ENCODE measurements around the gene CHD9.
A peak's percentile ranks its signal among the peaks of the same experiment; 100 is the strongest.
"Not testable (repeated sequence)": the region's sequence is repeated elsewhere in the genome, so short reads cannot be mapped to it uniquely, and the experiment has no call there.

CHD9 gene

GRCh38 chr16:53211253-53211652 is 156.5 kb downstream of the CHD9 start:
- no peak for DNase-seq

- no peak for DNase-seq
Observed at GRCh38 chr16:53212893-53213223, 158.1 kb downstream of the CHD9 start.

- no peak for DNase-seq
Observed at GRCh38 chr16:53213542-53213941, 158.8 kb downstream of the CHD9 start.

GRCh38 chr16:53216798-53217197 is 162.0 kb downstream of the CHD9 start:
- DNase-seq, result no peak

- no peak for DNase-seq
Observed at GRCh38 chr16:53219371-53219770, 164.6 kb downstream of the CHD9 start.

GRCh38 chr16:53219795-53220454 is 165.1 kb downstream of the CHD9 start:
- DNase-seq, result peak; percentile 55

- no peak for DNase-seq
Observed at GRCh38 chr16:53220585-53220984, 165.8 kb downstream of the CHD9 start.

GRCh38 chr16:53224951-53225533 is 170.3 kb downstream of the CHD9 start:
- no peak for DNase-seq

- no peak for DNase-seq
Observed at GRCh38 chr16:53232826-53233529, 178.2 kb downstream of the CHD9 start.

- DNase-seq, result no peak
Observed at GRCh38 chr16:53234836-53235235, 180.0 kb downstream of the CHD9 start.

GRCh38 chr16:53235851-53236250 is 181.1 kb downstream of the CHD9 start:
- DNase-seq, result no peak

GRCh38 chr16:53249331-53249730 is 194.5 kb downstream of the CHD9 start:
- DNase-seq, result no peak

- DNase-seq, result no peak
Observed at GRCh38 chr16:53257001-53257400, 202.2 kb downstream of the CHD9 start.

- DNase-seq, result no peak
Observed at GRCh38 chr16:53258809-53259208, 204.0 kb downstream of the CHD9 start.

- DNase-seq, result no peak
Observed at GRCh38 chr16:53261276-53261675, 206.5 kb downstream of the CHD9 start.

GRCh38 chr16:53262645-53263044 is 207.9 kb downstream of the CHD9 start:
- DNase-seq, result no peak

GRCh38 chr16:53266156-53266555 is 211.4 kb downstream of the CHD9 start:
- no peak for DNase-seq

- not testable (repeated sequence) for DNase-seq
Observed at GRCh38 chr16:53278498-53278897, 223.7 kb downstream of the CHD9 start.

- DNase-seq, result no peak
Observed at GRCh38 chr16:53281280-53281679, 226.5 kb downstream of the CHD9 start.

- DNase-seq, result no peak
Observed at GRCh38 chr16:53281859-53282258, 227.1 kb downstream of the CHD9 start.

- no peak for DNase-seq
Observed at GRCh38 chr16:53282328-53282727, 227.5 kb downstream of the CHD9 start.

- DNase-seq, result no peak
Observed at GRCh38 chr16:53282975-53283946, 228.5 kb downstream of the CHD9 start.

- DNase-seq, result no peak
Observed at GRCh38 chr16:53285236-53285635, 230.4 kb downstream of the CHD9 start.

All from KG1 (cell line).